Skeletal muscle satellite cell (primary cell): ENCODE results near the gene CEACAM4.

ENCODE experiments used
- H3K27me3 ChIP-seq: 2 replicates; pipeline ENCODE4 v1.7.0; 2013; ENCODE audit warnings: low read length; ENCODE audit not compliant: control insufficient read depth, insufficient read depth
- H3K36me3 ChIP-seq: 2 replicates; pipeline ENCODE4 v1.7.0; 2013; ENCODE audit warnings: mild to moderate bottlenecking, control low read depth, low read length; ENCODE audit not compliant: insufficient read depth
- H3K4me1 ChIP-seq: 2 replicates; pipeline ENCODE4 v1.7.0; 2013; ENCODE audit warnings: low read length; ENCODE audit not compliant: control insufficient read depth, insufficient read depth
- H3K4me2 ChIP-seq: 2 replicates; pipeline ENCODE4 v1.7.0; 2013; ENCODE audit warnings: mild to moderate bottlenecking, low read length
- H3K4me3 ChIP-seq: 2 replicates; pipeline ENCODE4 v1.7.0; 2013; ENCODE audit warnings: low read length
- H3K9ac ChIP-seq: 2 replicates; pipeline ENCODE4 v1.7.0; 2013; ENCODE audit warnings: mild to moderate bottlenecking, low read depth, low read length, moderate library complexity
- H3K9me3 ChIP-seq: replicated peaks from 2 replicates; pipeline ENCODE4 v1.7.0; 2013; ENCODE audit warnings: mild to moderate bottlenecking, control low read depth, low read length

Gene CEACAM4

DNA sequence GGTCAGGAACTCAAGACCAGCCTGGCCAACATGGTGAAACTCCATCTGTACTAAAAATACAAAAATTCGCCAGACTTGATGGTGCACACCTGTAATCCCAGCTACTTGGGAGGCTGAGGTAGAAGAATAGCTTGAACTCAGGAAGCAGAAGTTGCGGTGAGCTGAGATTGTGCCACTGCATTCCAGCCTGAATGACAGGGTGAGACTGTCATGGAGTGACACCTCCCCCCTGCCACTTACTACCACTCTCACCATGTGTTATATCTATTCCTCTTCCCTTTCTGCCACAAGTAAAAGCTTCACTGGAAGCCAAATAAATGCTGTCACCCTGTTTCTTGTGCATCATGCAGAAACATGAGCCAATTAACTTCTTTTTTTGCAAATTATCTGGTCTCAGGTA lies 10.6 kb upstream of the CEACAM4 start:
- H3K27me3 ChIP-seq = peaks cover 3% of the 10 kb centered on the region
- H3K4me1 ChIP-seq = no peaks in the 10 kb centered on the region
- no peak overlapping the region for H3K9ac ChIP-seq
- no peak overlapping the region for H3K4me2 ChIP-seq
- H3K4me3 ChIP-seq = no peak overlapping the region
- H3K9me3 ChIP-seq = no peaks in the 10 kb centered on the region
- H3K36me3 ChIP-seq = no peaks in the 10 kb centered on the region

DNA sequence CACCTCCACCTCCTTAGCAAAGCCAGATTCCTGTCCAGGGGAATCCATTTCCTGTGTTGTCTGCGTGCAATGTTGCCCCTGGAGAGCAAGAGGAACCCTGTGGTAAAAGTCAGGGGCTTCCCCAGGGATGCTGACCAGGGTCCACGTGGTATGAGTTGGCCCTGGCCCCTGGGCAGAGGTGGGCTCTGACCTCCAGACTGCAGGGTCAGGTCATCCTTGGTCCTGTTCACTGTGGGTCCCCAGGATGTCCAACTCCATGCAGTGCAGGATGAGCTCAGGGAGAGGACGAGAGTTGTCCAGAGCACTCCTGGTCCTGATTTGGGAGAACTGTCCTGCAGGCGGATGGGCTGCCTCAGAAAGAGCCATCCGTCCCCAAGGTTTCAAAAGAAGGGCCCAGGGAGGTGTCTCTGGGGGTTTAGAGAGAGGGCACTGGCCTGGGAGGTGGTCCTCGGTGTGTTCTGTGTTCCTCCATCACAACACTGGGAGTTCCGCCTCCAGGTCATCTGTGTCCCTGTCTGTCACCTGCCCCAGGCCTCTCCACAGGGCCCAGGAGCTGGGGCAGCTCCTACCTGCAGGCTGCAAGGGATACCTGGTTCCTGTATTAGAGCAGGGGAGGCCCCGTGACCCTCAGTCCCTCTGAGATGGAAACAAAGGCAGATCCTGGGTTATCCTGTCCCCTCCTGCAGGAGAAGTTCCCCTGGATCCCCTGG lies 1.2 kb upstream of the CEACAM4 start:
- H3K27me3 ChIP-seq = no peaks in the 10 kb centered on the region
- no peak overlapping the region for H3K4me3 ChIP-seq
- no peak overlapping the region for H3K9ac ChIP-seq
- H3K4me1 ChIP-seq = no peaks in the 10 kb centered on the region
- H3K36me3 ChIP-seq = no peaks in the 10 kb centered on the region
- no peak overlapping the region for H3K4me2 ChIP-seq
- no peaks in the 10 kb centered on the region for H3K9me3 ChIP-seq

DNA sequence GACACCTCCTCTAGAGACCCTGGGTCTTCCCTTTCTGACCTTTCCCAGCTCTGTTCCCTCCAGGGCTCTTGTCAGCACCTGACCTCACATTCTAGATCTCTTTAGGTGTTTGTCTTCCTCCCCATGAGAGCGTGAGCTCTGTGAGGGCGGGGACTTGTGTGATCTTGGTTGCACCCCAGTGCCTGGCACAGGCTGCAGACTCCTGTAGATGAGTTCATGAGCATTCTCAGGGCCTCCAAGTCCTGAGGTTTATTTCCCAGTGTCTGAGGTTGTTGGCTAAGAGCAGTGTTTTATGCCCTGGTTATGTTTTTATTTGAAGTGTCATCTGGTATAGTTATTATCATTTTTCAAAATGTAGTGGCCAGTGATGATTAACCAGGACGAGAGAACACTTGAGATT lies 596 bp downstream of the CEACAM4 start:
- no peaks in the 10 kb centered on the region for H3K27me3 ChIP-seq
- no peaks in the 10 kb centered on the region for H3K4me1 ChIP-seq
- no peak overlapping the region for H3K4me2 ChIP-seq
- no peak overlapping the region for H3K9ac ChIP-seq
- H3K4me3 ChIP-seq = no peak overlapping the region
- no peaks in the 10 kb centered on the region for H3K36me3 ChIP-seq
- H3K9me3 ChIP-seq = no peaks in the 10 kb centered on the region

DNA sequence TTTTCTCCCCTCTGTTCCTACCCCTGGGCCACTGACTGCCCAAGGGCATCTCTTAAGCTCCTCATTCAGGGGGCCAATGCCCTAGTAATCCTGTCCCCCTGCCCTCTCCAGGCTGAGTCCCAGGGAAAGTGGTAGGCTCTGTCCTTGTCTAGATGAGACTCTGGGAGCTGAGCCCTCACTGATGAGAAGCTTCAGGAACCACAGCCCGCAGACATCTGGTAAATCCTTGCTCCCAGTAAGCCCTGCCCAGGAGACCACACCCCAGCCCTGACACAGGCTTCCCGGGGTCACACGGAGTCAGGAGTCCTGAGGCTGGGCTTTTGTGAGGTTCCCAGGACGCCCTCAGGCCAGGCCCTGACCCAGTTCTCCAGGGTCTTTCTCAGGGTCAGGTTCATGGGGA lies 1.9 kb downstream of the CEACAM4 start:
- no peaks in the 10 kb centered on the region for H3K4me1 ChIP-seq
- no peaks in the 10 kb centered on the region for H3K36me3 ChIP-seq
- no peaks in the 10 kb centered on the region for H3K9me3 ChIP-seq
- H3K27me3 ChIP-seq = no peaks in the 10 kb centered on the region
- no peak overlapping the region for H3K4me3 ChIP-seq
- no peak overlapping the region for H3K4me2 ChIP-seq
- no peak overlapping the region for H3K9ac ChIP-seq

DNA sequence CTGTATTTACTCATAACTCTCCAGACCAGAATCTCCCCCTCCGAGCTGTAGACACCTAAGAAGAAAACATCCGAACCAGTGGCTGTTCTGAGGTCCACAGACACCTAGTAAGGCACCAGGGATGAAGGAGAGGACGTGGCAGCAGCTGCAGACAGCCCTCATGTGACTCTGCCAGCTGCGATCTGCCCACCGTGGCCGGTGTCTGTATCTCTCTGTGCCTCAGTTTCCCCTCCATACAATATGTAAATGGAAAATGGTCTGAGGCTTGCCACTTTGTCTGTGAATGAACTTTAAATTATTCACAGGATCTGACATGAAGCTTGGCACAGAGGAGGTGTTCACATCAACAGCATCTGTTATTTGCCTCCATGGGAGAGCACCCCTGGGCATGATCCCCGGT lies 2.4 kb downstream of the CEACAM4 start:
- no peak overlapping the region for H3K9ac ChIP-seq
- H3K27me3 ChIP-seq = no peaks in the 10 kb centered on the region
- no peak overlapping the region for H3K4me3 ChIP-seq
- H3K4me1 ChIP-seq = no peaks in the 10 kb centered on the region
- no peaks in the 10 kb centered on the region for H3K36me3 ChIP-seq
- no peaks in the 10 kb centered on the region for H3K9me3 ChIP-seq
- no peak overlapping the region for H3K4me2 ChIP-seq

DNA sequence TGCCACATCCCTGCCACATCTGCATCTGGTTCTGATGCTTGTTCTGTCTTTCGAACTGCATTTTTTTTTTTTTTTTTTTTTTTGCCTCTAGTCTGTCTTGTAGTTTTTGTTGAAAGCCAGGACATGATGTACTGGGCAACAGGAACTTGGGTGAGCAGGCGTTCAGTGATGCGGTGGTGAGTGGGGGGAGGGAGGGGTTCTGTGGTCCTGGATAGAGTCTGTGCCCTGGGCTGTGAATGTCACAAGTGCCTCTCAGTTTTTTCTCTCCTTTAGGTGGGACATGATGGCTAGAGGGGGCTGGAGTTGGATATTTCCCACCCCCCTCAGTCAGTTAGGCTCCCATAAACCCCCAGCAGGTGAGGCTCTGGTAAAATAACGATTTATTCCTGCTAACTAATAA lies 3.5 kb downstream of the CEACAM4 start:
- no peaks in the 10 kb centered on the region for H3K9me3 ChIP-seq
- no peaks in the 10 kb centered on the region for H3K27me3 ChIP-seq
- H3K4me2 ChIP-seq = no peak overlapping the region
- no peaks in the 10 kb centered on the region for H3K4me1 ChIP-seq
- H3K4me3 ChIP-seq = no peak overlapping the region
- H3K36me3 ChIP-seq = no peaks in the 10 kb centered on the region
- no peak overlapping the region for H3K9ac ChIP-seq

DNA sequence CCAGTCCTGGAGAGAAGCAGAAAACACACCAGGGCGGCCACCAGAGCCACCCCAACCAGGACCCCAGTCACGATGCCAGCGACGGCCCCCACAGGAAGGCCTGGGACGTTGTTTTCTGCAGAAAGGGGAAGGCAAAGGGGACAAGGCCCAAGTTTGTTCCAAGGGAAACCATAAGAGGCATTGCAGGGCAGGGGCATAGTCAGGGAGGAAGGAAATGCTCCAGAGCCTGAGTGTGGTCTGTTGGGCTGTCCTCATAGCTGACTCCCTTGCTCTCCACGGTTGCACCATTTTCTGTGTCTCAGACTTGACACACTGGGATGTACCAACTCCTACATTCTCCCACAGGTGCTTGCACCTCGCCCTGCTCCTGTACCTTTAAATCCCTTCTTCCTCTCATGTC lies 5.2 kb downstream of the CEACAM4 start:
- Histone ChIP-seq H3K36me3 (no peaks in the 10 kb centered on the region), H3K4me3 (no peak overlapping the region), H3K9ac (no peak overlapping the region), H3K4me1 (no peaks in the 10 kb centered on the region), H3K9me3 (no peaks in the 10 kb centered on the region), H3K27me3 (no peaks in the 10 kb centered on the region), H3K4me2 (no peak overlapping the region)

DNA sequence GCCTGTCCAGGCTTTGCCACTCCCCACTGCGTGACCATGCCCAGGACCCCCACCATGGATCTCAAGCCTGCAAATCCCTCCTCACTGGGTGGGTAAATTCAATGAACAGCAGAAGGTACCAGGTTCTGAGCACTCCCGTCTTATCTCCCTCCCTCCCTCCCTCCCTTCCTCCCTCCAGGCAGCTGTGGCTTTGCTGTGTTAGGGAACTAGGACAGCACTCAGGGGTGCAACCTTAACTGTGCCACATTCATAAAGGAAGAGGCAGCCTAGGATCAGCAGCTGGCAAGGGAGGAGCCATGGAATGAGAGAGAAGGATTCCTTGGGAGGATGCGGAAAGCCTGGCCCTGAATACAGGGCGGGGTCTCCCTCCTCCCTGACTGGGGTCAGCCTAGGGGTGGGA lies 5.6 kb downstream of the CEACAM4 start:
- Histone ChIP-seq H3K9ac (no peak overlapping the region), H3K4me1 (no peaks in the 10 kb centered on the region), H3K9me3 (no peaks in the 10 kb centered on the region), H3K4me2 (no peak overlapping the region), H3K27me3 (no peaks in the 10 kb centered on the region), H3K36me3 (no peaks in the 10 kb centered on the region), H3K4me3 (no peak overlapping the region)

DNA sequence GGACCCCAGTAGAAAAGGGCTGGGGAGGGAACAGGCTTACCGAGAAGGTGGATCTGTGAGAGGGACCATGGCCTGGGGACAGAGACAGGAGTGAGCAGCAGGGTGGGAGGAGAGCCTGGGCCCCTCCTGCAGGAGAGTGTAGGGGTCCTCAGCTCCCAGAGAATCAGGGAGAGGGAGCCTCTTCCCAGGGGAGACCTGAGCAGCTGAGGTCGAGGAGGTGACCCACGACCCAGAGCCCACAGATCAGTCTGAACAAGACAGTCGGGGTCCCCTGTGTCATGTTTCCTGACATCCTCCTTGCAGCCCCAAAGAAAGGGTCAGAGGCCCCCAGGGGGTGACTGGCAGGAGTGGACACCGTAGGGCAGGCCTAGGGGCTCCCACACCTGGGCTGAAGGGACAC lies 6.7 kb downstream of the CEACAM4 start:
- Histone ChIP-seq H3K4me3 (no peak overlapping the region), H3K4me1 (no peaks in the 10 kb centered on the region), H3K9me3 (no peaks in the 10 kb centered on the region), H3K36me3 (no peaks in the 10 kb centered on the region), H3K4me2 (no peak overlapping the region), H3K9ac (no peak overlapping the region), H3K27me3 (no peaks in the 10 kb centered on the region)

DNA sequence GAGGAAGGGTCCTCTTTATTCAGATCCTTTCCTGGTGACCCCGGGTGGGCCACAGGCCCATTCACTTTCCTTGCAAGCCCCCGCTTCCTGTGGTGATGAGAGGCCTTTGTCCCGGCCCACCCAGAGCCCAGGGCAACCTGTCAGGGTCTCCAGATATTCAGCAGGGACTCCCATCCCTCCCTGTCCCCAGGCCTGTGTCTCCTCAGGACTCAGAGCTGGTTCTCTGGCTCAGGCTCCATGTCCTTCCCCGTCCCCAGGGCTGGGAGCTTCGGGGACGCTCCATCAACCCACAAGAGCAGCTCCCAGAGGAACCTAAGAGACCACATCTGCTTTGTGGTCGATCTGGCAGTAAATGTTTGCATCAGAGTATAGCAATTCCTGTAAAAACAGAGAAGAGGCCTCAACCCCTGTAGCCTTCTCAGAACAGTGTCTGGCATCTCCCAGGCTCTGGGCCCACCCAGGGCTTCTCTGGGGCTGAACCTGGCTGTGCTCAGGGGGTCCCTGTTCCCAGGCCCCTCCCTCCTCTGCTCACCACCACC lies 7.8 kb downstream of the CEACAM4 start:
- Histone ChIP-seq H3K36me3 (no peaks in the 10 kb centered on the region), H3K4me1 (no peaks in the 10 kb centered on the region), H3K9ac (no peak overlapping the region), H3K4me3 (no peak overlapping the region), H3K27me3 (no peaks in the 10 kb centered on the region), H3K9me3 (no peaks in the 10 kb centered on the region), H3K4me2 (no peak overlapping the region)

DNA sequence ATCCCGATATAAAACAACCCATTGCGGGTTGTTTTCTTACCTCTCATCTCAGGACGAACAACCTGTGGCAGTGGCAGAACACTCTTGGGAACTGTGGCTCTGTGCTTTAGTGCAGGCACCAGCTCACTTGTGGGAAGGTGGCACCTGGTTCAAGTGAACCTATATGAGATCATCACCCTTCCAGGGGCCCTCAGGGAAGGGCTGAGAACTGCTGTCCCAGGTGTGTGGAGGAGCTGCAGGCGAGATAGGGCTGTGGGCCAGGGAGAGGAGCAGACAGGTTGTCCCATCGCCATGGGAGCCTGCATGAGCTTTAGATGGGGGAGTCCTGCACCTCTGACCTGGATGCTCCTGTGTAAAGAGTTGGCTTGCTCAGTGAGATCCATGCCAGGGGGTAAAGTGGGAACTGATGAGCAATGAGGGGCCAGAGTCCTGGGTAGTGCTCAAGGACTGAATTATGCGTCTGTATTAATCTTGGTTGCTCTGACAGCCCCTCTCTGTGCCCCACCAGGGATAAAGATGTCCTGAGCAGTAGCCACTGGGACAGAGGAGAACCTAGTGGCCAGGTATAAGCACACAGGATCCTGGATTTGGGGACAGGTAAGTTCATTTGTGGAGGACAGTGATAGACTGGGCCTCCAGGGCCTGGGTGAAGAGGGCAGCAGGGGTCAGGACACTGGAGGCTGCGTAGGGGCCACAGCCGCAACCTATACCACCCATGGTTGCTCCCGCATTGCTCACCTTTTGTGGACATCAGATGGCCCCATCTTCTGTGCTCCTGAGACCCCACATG lies 8.7 kb downstream of the CEACAM4 start:
- H3K9me3 ChIP-seq = no peaks in the 10 kb centered on the region
- H3K4me1 ChIP-seq = no peaks in the 10 kb centered on the region
- H3K36me3 ChIP-seq = no peaks in the 10 kb centered on the region
- no peak overlapping the region for H3K9ac ChIP-seq
- H3K4me2 ChIP-seq = no peak overlapping the region
- no peaks in the 10 kb centered on the region for H3K27me3 ChIP-seq
- H3K4me3 ChIP-seq = no peak overlapping the region
